Ishikawa (cell line): ENCODE data around the gene AP3S2.

Experiments used
- CEBPB ChIP-seq: IDR thresholded peaks from 2 replicates; pipeline ENCODE4 v1.6.1; 2012
- EGR1 ChIP-seq: IDR thresholded peaks from 2 replicates; pipeline ENCODE4 v1.6.1; 2012
- EP300 ChIP-seq: IDR thresholded peaks from 2 replicates; pipeline ENCODE4 v1.6.1; 2012; ENCODE audit warnings: borderline replicate concordance
- FOXM1 ChIP-seq: IDR thresholded peaks from 2 replicates; pipeline ENCODE4 v1.6.1; 2012; ENCODE audit warnings: low read depth, borderline replicate concordance
- MAX ChIP-seq: IDR thresholded peaks from 2 replicates; pipeline ENCODE4 v1.6.1; 2012
- NFIC ChIP-seq: IDR thresholded peaks from 2 replicates; pipeline ENCODE4 v1.6.1; 2012
- RAD21 ChIP-seq: IDR thresholded peaks from 2 replicates; pipeline ENCODE4 v1.6.1; 2012; ENCODE audit warnings: low read depth
- REST ChIP-seq: IDR thresholded peaks from 2 replicates; pipeline ENCODE4 v1.6.1; 2012; ENCODE audit warnings: low read depth, mild to moderate bottlenecking
- TAF1 ChIP-seq: IDR thresholded peaks from 2 replicates; pipeline ENCODE4 v1.6.1; 2012; ENCODE audit warnings: low read depth, mild to moderate bottlenecking
- TCF12 ChIP-seq: IDR thresholded peaks from 2 replicates; pipeline ENCODE4 v1.6.1; 2012; ENCODE audit warnings: low read depth
- TEAD4 ChIP-seq: IDR thresholded peaks from 2 replicates; pipeline ENCODE4 v1.6.1; 2012
- USF1 ChIP-seq: IDR thresholded peaks from 2 replicates; pipeline ENCODE4 v1.6.1; 2012
- YY1 ChIP-seq: IDR thresholded peaks from 2 replicates; pipeline ENCODE4 v1.6.1; 2012; ENCODE audit warnings: low read depth

GRCh38 chr15:89812847-89813320 is 80.9 kb downstream of the AP3S2 start:
- TF ChIP-seq EP300 (no peak), CEBPB (no peak), REST (no peak), RAD21 (no peak), YY1 (no peak), MAX (no peak), EGR1 (no peak), FOXM1 (no peak), TCF12 (no peak), TEAD4 (no peak), USF1 (no peak), TAF1 (no peak), NFIC (no peak)
